Activated naive CD4-positive, alpha-beta T cell treated with Interleukin-2 at 50 U/mL for 16 hours (primary cell): ENCODE measurements around the gene TEF.

Experiments used
- DNase-seq: peaks from one replicate; pipeline ENCODE4 v3.0.0-alpha.2; 2020

The TEF gene

DNA sequence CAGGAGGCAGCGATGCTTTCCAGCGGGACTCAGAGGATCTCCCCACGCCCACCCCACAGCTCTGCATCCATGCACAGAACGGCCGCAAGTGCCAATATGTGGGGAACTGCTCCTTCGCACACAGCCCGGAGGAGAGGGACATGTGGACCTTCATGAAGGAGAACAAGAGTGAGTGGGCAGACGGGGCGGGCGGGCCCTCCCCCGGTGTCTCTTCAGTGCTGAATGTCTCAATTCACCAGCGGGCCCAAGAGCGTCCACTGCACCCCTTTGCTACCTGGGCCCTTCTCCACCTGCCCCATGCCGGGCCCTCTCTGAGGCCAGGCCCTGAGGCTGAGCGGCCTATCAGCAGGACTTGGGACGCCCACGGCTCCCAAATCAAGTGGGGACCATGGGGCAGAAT, 25.8 kb upstream of the TEF start:
- DNase-seq: no peak

- DNase-seq: no peak
Observed at GRCh38 chr22:41356430-41357028, 25.2 kb upstream of the TEF start.

GRCh38 chr22:41357191-41357590, 24.6 kb upstream of the TEF start:
- no peak for DNase-seq

- no peak for DNase-seq
Observed at GRCh38 chr22:41358927-41359326, 22.8 kb upstream of the TEF start.

DNA sequence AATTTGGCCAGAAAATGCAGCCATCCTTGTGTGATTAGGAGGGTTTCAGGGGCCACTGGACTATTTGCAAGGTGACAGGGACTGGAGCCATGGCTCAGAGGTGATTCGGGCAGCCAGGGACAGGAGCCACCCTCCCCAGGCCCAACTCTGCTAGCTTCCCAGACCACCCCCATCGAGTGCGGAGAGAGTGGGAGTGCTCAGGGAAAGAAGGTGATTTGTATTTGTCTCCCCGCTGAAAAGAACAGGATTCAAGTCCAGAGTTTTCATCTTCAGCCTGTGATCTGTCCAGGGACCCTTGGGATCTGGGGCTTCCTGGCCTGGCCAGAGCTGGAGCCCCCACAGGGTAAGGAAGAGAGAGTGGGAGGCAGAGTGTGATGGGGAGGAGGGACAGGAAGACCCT, 22.4 kb upstream of the TEF start:
- DNase-seq: no peak

DNA sequence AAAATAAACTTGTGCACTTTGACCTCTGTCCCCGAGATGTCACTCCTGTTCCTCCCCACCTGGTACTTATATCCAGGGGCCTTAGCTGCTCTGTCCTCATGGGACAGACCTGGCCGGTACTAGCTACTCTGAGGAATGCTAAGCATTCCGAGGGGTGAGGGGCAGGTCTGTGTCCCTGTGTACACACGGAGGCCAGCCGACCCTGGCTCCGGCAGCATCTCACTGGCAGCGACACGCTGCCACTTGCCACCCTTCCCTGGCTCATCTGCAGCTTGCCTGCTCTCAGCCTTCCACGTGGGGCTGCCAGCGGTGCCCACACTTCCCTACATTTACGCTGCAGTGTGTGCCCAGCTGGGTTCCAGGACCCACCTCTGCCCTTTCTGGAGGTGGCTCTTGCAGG, 21.6 kb upstream of the TEF start:
- no peak for DNase-seq

DNA sequence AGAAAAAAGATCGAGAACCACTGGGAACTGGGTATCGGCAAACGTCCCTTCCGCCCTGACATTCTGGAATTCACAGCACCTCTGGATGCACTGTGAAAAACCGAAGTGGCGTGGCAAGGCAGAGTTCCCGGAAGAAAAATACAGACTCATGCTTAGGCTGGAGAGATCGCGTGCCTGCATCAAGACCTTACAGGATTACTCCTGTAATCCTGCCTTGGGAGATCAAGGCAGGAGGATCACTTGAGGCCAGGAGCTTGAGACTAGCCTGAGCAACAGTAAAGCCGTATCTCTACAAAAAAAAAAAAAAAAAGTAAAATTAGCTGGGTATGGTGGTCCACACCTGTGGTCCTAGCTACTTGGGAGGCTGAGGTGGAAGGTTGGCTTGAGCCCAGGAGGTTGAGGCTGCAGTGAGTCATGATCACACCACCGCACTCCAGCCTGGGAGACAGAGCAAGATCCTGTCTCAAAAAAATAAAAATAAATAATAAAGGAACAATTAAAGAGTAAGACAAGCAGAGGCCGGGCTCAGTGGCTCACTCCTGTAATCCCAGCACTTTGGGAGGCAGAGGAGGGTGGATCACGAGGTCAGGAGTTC, 19.9 kb upstream of the TEF start:
- no peak for DNase-seq

GRCh38 chr22:41362615-41363014, 19.1 kb upstream of the TEF start:
- DNase-seq: no peak

- no peak for DNase-seq
Observed at GRCh38 chr22:41364233-41364632, 17.5 kb upstream of the TEF start.

- no peak for DNase-seq
Observed at GRCh38 chr22:41364955-41365354, 16.8 kb upstream of the TEF start.

DNA sequence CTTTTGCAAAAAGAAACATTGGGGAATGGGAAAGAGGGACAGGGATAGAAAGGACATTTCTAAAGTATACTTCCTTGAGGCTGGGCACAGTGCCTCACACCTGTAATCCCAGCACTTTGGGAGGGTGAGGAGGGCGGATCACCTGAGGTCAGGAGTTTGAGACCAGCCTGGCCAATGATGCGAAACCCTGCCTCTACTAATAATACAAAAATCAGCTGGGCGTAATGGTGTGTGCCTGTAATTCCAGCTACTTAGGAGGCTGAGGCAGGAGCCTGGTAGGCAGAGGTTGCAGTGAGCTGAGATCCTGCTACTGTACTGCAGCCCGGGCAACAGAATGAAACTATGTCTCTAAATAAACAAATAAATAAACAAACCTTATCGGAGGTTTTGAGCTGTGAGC, 16.3 kb upstream of the TEF start:
- no peak for DNase-seq

GRCh38 chr22:41366323-41367029, 15.3 kb upstream of the TEF start:
- DNase-seq: no peak

- DNase-seq: no peak
Observed at GRCh38 chr22:41367039-41367679, 14.6 kb upstream of the TEF start.

GRCh38 chr22:41367680-41368542, 13.8 kb upstream of the TEF start:
- DNase-seq: no peak

GRCh38 chr22:41368543-41369423, 13.0 kb upstream of the TEF start:
- DNase-seq: no peak

DNA sequence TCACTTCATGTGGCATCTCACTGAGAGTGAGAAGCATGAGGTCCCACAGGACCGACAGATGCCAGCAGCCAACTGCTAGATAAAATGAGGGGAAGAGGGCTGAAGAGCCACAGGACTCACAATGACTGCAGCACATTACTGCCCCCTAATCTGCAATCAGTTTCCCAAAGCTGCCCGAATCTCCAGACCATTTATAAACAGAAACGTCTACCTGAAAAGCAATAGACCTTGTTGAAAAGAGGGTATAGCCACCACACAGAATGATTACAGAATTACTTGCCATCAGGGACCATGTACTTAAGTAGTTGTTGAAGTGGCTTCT, 12.4 kb upstream of the TEF start:
- no peak for DNase-seq

DNA sequence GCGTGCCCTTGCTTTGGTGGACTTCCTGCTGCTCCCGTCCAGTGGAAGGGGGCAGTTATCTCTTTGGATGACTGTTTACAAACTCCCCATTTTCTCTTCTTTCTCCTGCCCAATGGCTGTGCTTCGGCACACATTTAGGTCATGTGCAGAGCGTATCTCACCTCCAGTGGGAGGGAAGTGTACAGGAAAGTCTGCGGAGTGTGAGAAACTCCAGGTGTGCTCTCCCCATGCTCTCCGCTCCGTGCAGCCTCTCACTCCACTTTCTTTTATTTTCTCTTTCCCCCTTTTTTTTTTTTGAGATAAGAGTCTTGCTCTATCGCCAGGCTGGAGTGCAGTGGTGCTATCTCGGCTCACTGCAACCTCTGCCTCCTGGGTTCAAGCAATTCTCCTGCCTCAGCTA, 11.9 kb upstream of the TEF start:
- DNase-seq: no peak

DNA sequence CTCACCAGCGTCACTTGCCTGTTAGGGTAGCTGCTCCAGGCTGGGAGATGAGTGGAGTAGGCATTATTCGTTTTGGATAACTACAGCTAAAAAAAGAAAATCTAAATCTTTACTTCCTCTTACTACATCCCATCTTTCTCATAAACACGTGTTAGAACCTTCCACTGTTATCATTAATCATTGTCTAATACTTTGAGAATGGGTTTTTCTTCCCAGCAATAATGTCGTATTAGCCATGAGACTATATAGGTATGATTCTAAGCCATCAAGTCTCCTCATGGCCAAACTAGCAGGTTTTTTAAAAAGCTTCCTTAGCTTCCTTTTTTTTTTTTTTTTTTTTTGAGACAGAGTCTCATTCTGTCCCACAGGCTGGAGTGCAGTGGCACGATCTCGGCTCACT, 3.9 kb upstream of the TEF start:
- no peak for DNase-seq

DNA sequence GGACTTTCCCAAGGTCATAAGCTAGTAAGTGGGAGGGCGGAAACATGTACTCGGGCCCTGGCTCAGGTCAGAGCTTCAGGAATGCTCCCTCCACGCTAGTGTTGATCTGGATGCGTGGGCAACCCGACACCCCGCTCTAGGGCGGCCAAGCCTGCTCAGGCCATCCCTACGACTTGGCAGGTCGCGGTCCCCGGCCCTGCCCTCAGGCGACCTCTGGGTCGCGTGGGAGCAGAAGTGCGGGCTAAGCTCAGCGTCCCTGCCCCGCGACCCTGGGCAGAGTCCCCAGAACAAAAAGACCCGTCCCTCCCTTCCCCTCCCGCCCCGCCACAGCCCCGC, 781 bp upstream of the TEF start:
- no peak for DNase-seq

DNA sequence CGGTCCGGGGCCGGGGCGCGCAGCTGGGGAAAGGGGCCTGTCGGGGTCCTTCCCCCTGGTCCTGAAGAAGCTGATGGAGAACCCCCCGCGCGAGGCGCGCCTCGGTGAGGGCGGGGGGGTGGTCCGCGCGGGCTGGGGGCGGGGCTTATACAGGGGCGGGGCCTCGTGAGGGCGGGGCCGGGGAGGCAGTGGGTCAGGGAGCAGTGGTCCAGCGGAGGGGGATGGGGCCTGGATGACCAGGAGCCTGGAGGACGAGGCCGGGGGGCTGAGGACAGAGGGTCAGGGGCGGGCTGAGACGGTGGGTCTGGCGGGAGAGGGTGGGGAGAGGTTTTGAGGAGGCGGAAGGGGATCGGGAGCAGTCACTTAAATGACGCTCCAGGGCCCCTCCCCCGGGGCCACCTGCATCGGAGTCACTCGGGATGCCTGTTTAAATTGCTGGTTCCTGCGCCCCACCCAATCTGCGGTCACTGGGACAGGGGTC, 396 bp downstream of the TEF start:
- peak; percentile 58 for DNase-seq

DNA sequence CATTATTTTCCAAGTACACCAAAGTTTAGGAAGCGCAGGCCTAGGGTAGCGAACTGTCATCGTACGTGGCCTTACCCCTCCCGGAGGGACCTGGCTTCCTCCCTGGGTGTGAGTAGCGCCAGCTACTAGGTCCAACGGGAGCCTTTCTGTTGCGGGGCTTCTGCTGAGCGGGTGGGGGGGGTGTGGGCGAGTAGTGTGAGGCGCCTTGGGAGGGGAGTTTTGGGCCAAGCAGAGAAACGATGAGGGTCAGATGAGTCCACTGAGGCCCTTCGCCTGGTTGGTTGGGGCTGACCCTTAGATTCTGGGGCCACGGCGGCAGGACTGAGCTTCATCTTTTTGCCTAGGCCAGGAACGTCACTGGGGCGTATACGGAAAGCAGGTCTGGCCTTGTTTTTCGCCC, 868 bp downstream of the TEF start:
- DNase-seq: no peak

GRCh38 chr22:41383085-41383484, 1.3 kb downstream of the TEF start:
- no peak for DNase-seq
